Esophagus squamous epithelium (tissue), 5 donors: ENCODE data around the gene DOCK3. TPM values are rescaled to one million over a fixed set of nuclear protein-coding genes. Genes with fewer than 3 reads are reported as not detected.
"Not testable (repeated sequence)": the region's sequence is repeated elsewhere in the genome, so short reads cannot be mapped to it uniquely, and the experiment has no call there.

Experiments used
- DNase-seq: peaks from one replicate; lab custom pipeline; 2025; lab: John Stamatoyannopoulos, UW
- H3K27ac ChIP-seq, 4 donors: fragments of 200-600 bp; sonication (generic); one replicate each; pipeline ENCODE4 v1.5.1; 2016 to 2019; ENCODE audit warnings: mild to moderate bottlenecking in 1 of 4
- H3K27me3 ChIP-seq, 4 donors: fragments of 200-600 bp; sonication (generic); 1 replicate in 3 of 4; 2 replicates in 1 of 4; pipeline versions ENCODE4 v1.5.1 to v1.6.0; 2017 to 2021; ENCODE audit warnings: antibody characterized with exemption in 1 of 4
- H3K36me3 ChIP-seq, 3 donors: fragments of 200-600 bp; sonication (generic); one replicate each; pipeline ENCODE4 v1.5.1; 2016 to 2019
- H3K4me1 ChIP-seq, 3 donors: fragments of 200-600 bp; sonication (generic); one replicate each; pipeline ENCODE4 v1.5.1; 2017 to 2019
- H3K4me3 ChIP-seq, 4 donors: fragments of 200-600 bp; sonication (generic); 1 replicate in 3 of 4; 2 replicates in 1 of 4; pipeline ENCODE4 v1.5.1; 2016 to 2019; ENCODE audit warnings: mild to moderate bottlenecking in 2 of 4, moderate library complexity in 1 of 4
- H3K9me3 ChIP-seq, 3 donors: fragments of 200-600 bp; sonication (generic); one replicate each; pipeline ENCODE4 v1.5.1; 2016 to 2019
- CTCF ChIP-seq, 6 experiments: fragments of 450-650 bp in 4 of 6; fragments of 200-600 bp in 2 of 6; sonication (generic) in 2 of 6; IDR thresholded peaks; one replicate each; pipeline ENCODE4 v1.5.1; 2016 to 2019; ENCODE audit warnings: antibody characterized with exemption in 6 of 6, mild to moderate bottlenecking in 4 of 6, moderate library complexity in 4 of 6
- POLR2A ChIP-seq, 4 donors: fragments of 450-650 bp; IDR thresholded peaks; one replicate each; pipeline ENCODE4 v1.6.1; 2017; ENCODE audit warnings: antibody characterized with exemption in 4 of 4, mild to moderate bottlenecking in 4 of 4, moderate library complexity in 3 of 4
- whole genome bisulfite sequencing, 2 donors: methylation state at CpG; one replicate each; pipeline ENCODE4 v1.1.5; 2018; 5-methylcytosine and 5-hydroxymethylcytosine counted together
- intact Hi-C: fragments of 100-400 bp; cut with DNase I; formaldehyde crosslinking; loops from one replicate; pipeline ENCODE4 v1.15.0; 2022
- total RNA-seq, 4 donors: library from RNA; depleted of rRNA; stranded (reverse); fragments of >200 nt; gene quantifications; one replicate each; pipeline ENCODE4 v1.1.0, GENCODE V29; 2016
- donor health status: DM: yes; HTN: yes; CAD: no.

DOCK3 gene
- total RNA-seq, 4 donors from 2014 or later = 0.92 to 1.7 (median 1.4) TPM

GRCh38 chr3:50792568-50792967 is 117.8 kb downstream of the DOCK3 start:
- H3K36me3 ChIP-seq = no peaks in the 10 kb centered on the region
- no peak for DNase-seq
- H3K9me3 ChIP-seq = no peaks in the 10 kb centered on the region
- no peaks in the 10 kb centered on the region for H3K4me1 ChIP-seq
- no peak overlapping the region for H3K4me3 ChIP-seq
- 65 to 74% methylated on average over 4 of the region's 4 CpGs for WGBS, 2 donors
- no peak for TF ChIP-seq CTCF (IDR thresholded peaks at IDR 0.05)
- intact Hi-C loops = no loop called here
- H3K27me3 ChIP-seq = no peaks in the 10 kb centered on the region
- H3K27ac ChIP-seq = no peak overlapping the region

GRCh38 chr3:50803805-50804204 is 129.1 kb downstream of the DOCK3 start:
- H3K4me3 ChIP-seq, intact Hi-C loops, DNase-seq, H3K36me3 ChIP-seq, H3K27ac ChIP-seq, H3K27me3 ChIP-seq: not testable (repeated sequence)
- Histone ChIP-seq H3K4me1 (peaks cover 0 to 13% (median 8%) of the 10 kb centered on the region in 3 donors), H3K9me3 (peaks cover 0 to 42% (median 12%) of the 10 kb centered on the region in 3 donors)
- WGBS, 2 donors = no CpG with 5 or more reads among the region's 27 CpGs

- peaks cover 0 to 39% (median 6%) of the 10 kb centered on the region in 3 donors for H3K9me3 ChIP-seq
- H3K4me3 ChIP-seq, H3K27me3 ChIP-seq, H3K36me3 ChIP-seq, DNase-seq, intact Hi-C loops, H3K27ac ChIP-seq: not testable (repeated sequence)
- 81 to 91% methylated on average over 6 to 10 of the region's 20 CpGs for WGBS, 2 donors
- H3K4me1 ChIP-seq = peaks cover 0 to 13% (median 8%) of the 10 kb centered on the region in 3 donors
Measured at GRCh38 chr3:50804376-50804775, 129.6 kb downstream of the DOCK3 start.

- TF ChIP-seq POLR2A (IDR thresholded peaks at IDR 0.05) (no peak), CTCF (IDR thresholded peaks at IDR 0.05) (no peak)
- no peaks in the 10 kb centered on the region for H3K27me3 ChIP-seq
- intact Hi-C loops = no loop called here
- H3K4me1 ChIP-seq = peaks cover 0 to 13% (median 8%) of the 10 kb centered on the region in 3 donors
- H3K27ac ChIP-seq = no peak overlapping the region
- no peak overlapping the region for H3K4me3 ChIP-seq
- H3K9me3 ChIP-seq = peaks cover 0 to 30% (median 4%) of the 10 kb centered on the region in 3 donors
- H3K36me3 ChIP-seq = no peaks in the 10 kb centered on the region
- DNase-seq = no peak
- 35 to 71% methylated on average over 2 to 3 of the region's 3 CpGs for whole genome bisulfite sequencing, 2 donors
Measured at GRCh38 chr3:50805321-50805720, 130.6 kb downstream of the DOCK3 start.

GRCh38 chr3:50806031-50806430 is 131.3 kb downstream of the DOCK3 start:
- no peaks in the 10 kb centered on the region for H3K36me3 ChIP-seq
- intact Hi-C loops = no loop called here
- no peak overlapping the region for H3K4me3 ChIP-seq
- H3K27me3 ChIP-seq = no peaks in the 10 kb centered on the region
- peaks cover 0 to 24% (median 2%) of the 10 kb centered on the region in 3 donors for H3K9me3 ChIP-seq
- 40 to 80% methylated on average over 1 of the region's 1 CpG for WGBS, 2 donors
- DNase-seq = no peak
- TF ChIP-seq POLR2A (IDR thresholded peaks at IDR 0.05) (no peak), CTCF (IDR thresholded peaks at IDR 0.05) (no peak)
- peak overlapping the region in 3 of 4 donors; percentile 19 to 58 (median 35) for H3K27ac ChIP-seq
- H3K4me1 ChIP-seq = peaks cover 0 to 13% (median 8%) of the 10 kb centered on the region in 3 donors

- DNase-seq = no peak
- Histone ChIP-seq H3K27ac (peak overlapping the region in 3 of 4 donors; percentile 20 to 58 (median 40)), H3K4me3 (no peak overlapping the region), H3K4me1 (peaks cover 0 to 13% (median 8%) of the 10 kb centered on the region in 3 donors), H3K9me3 (peaks cover 0 to 22% (median 0%) of the 10 kb centered on the region in 3 donors), H3K36me3 (no peaks in the 10 kb centered on the region), H3K27me3 (no peaks in the 10 kb centered on the region)
- WGBS, 2 donors = 62 to 68% methylated on average over 3 to 4 of the region's 4 CpGs
- intact Hi-C loops = no loop called here
- no peak for TF ChIP-seq CTCF (IDR thresholded peaks at IDR 0.05)
- no peak for TF ChIP-seq POLR2A (IDR thresholded peaks at IDR 0.05)
Measured at GRCh38 chr3:50806806-50807205, 132.1 kb downstream of the DOCK3 start.
